AG04450 (cell line): ENCODE results near the gene RAB4B. TPM values are rescaled to one million over a fixed set of nuclear protein-coding genes. Genes with fewer than 3 reads are reported as not detected.

ENCODE experiments used
- CTCF ChIA-PET: fragments of 300-600, 350-600 bp; formaldehyde crosslinking; extraction: SDS; loops from one replicate; lab custom pipeline; 2022; ENCODE audit warnings: antibody characterized with exemption, inconsistent platforms; lab: Charles Lee
- POLR2A ChIA-PET: fragments of 350-600 bp; formaldehyde crosslinking; extraction: SDS; loops from one replicate; lab custom pipeline; 2021; ENCODE audit warnings: antibody characterized with exemption, inconsistent platforms; lab: Yijun Ruan, JAX
- DNase-seq: peaks from one replicate; pipeline ENCODE4 v3.0.0-alpha.2; 2011; ENCODE audit warnings: low read depth, low spot score
- H3K27ac ChIP-seq: one replicate; pipeline ENCODE4 v1.5.1; 2012; ENCODE audit warnings: low read depth, low read length, control low read depth
- H3K27me3 ChIP-seq: one replicate; pipeline ENCODE4 v1.6.0; 2012; ENCODE audit warnings: low read length; ENCODE audit not compliant: control insufficient read depth, insufficient read depth
- H3K4me3 ChIP-seq: 2 replicates; pipeline ENCODE4 v1.5.1; 2011; ENCODE audit warnings: mild to moderate bottlenecking, low read depth, low read length, control low read depth
- H3K9me3 ChIP-seq: 2 replicates; pipeline ENCODE4 v1.5.1; 2012; ENCODE audit warnings: low read length; ENCODE audit not compliant: control insufficient read depth, insufficient read depth
- CTCF ChIP-seq: IDR thresholded peaks from 2 replicates; pipeline ENCODE4 v1.5.1; 2011; ENCODE audit warnings: low read depth, low read length, control low read depth, inconsistent platforms
- polyA plus RNA-seq: library from polyadenylated mRNA; depleted of rRNA; stranded (reverse); fragments of >200 nt; gene quantifications from 2 replicates; pipeline ENCODE4 v1.2.3, GENCODE V29; 2011

The RAB4B gene
- polyA plus RNA-seq, 1 experiment: 14.0 TPM

DNA sequence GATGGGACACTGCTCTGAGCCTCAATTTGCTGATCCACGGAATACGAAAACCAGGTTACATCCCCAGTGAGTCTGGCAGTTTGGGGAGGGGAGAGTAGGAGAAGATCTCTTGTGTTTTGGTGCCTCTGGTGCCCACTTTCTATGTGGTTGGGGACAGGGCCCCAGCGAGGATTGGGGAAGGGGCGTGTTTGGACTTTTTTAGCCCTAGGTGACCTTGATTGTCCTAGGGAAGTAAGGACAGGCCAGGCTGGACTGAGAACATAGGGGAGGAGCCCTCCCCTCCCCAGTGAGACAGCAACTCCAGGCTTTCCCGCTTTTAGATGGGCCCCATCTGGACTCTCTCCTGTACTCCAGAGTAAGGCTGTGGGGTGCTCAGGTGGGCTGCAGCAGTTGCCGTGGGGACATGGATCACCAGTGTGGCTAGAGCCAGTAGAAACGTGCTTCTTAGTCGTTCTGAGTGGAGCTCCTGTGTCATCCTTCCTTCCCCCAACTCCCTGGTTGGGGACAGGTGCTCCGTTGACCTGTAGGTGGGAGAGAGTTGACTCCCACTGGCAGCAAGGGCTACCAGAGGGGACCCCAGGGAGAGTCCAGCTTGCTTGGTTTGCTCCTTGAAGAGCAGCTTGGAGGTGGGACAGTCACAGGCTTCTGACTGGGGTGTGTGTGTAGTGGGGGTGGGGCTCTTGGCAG is 25.3 kb downstream of the RAB4B start:
- POLR2A ChIA-PET: interaction anchor here (1.2 kb wide), 1 partner anchor 25 kb away, joined by 5 read pairs; the partner anchor contains the start of gene RAB4B
- no peak for DNase-seq
- CTCF ChIA-PET: no interaction called here
- Histone ChIP-seq H3K27ac (peak overlapping the region; percentile 31), H3K27me3 (no peaks in the 10 kb centered on the region), H3K9me3 (no peaks in the 10 kb centered on the region; the same call in 1 of the 2 replicates), H3K4me3 (peak overlapping the region; percentile 52)
- no peak for TF ChIP-seq CTCF

DNA sequence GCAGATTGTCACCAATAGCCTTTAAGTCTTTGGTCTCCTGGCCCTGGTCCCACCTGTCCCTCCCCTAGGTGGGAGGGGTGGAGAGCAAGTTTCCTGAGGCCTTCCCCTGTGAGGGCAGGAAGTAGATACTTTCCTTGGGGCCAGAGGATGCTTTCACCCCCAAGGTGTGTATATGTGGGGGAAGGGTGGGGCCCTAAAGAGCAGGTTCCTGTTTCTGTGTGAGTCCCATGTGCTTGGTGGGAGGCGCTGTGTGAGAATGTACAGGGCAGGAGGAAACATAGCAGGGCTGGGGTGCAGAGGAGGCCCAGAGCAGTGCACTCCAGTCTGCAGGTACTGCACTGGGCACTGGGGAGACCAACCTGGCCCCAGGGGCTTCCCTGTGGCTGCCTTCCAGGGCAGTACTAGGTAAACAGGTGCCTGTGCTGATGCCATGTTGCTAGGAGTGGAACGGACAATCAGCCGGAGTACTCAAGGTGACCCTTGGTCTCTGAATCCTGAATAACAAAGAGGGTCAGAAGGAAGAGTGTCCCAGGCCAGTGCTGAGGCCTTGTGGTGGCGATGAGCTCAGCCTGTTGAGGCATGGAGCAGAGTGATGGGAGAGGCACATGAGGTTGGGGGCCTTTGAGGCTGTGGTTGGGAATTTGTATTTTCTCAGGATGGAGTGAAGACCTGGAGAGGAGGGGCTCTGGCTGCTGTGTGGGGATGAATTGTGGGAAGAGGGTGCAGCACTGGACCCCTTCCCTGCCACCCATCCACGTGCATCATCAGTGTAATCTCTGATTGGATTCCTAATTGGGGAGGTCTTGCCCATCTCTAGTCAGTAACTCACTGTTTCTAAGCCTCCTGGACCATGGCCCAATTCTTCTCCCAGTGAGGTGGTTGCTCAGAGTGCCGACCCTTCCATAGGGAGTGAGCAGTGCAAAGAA is 26.1 kb downstream of the RAB4B start:
- ChIA-PET CTCF (interaction anchor here (0.7 kb wide), 1 partner anchor 170 kb away, joined by 3 read pairs; no protein-coding TSS in a partner anchor), POLR2A (no interaction called here)
- Histone ChIP-seq H3K9me3 (no peaks in the 10 kb centered on the region; the same call in 1 of the 2 replicates), H3K27ac (peak overlapping the region; percentile 11), H3K27me3 (no peaks in the 10 kb centered on the region), H3K4me3 (no peak overlapping the region)
- no peak for TF ChIP-seq CTCF
- DNase-seq: no peak

DNA sequence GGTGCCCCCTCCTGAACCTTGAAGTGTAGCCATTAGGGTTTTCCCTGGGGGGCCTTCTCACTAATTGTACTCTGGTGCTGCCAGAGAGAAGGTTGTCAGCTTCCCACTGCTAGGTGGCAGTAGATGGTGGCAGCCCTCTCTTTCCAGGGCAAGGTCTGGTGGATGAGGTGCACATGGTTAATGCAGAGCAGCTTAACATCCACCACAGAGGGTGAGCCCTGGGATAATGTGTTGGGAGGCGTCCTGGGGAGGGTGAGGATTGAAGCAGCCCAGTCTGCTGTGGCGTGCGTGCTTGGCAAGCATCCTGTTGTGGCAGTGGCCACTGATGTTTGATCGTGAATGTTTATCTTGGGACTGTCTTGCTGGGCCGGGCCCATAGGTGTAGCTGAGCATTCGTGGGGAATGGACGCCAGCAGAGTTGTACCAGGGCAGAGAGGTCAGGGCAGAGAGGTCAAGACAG is 26.8 kb downstream of the RAB4B start:
- Histone ChIP-seq H3K27me3 (no peaks in the 10 kb centered on the region), H3K4me3 (no peak overlapping the region), H3K27ac (no peak overlapping the region), H3K9me3 (peaks cover 6% of the 10 kb centered on the region; the same call in 1 of the 2 replicates)
- POLR2A ChIA-PET: no interaction called here
- CTCF ChIA-PET: interaction anchor here (0.7 to 1.0 kb wide), 3 partner anchors 12 to 170 kb away, joined by 3 to 4 read pairs (median 4); partner anchors contain the start of gene MIA
- DNase-seq: no peak
- TF ChIP-seq CTCF: 0 out of 2 replicates have a peak, but pooled peaks have one; percentile 9

DNA sequence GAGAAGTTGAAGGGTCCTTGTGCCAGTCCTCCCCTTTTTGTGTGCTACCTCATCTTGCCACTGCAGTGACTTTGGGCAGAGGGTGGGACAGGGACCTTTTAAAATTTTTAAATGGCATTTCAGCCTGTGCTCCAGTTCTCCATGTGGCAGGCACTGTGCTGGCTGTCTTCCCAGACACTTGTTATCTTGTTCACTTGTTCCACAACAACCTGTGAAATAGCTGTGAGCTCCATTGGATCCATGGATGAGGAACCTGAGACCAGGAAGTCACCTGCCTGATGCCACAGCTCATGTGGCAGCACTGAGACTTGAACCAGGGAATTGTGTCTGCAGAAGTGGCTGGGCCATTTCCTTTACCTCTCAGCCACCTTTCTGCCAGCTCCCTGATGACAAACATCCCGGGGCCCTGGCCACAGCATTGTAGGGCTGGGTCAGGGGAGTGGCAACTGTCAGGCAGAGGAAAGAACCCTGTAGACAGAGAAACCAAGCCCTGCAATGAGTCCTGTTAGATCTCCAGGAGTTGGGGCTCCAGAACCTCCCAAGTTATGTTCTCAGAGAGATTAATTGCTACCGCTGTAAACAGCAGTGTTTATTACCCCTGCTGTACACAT is 27.3 kb downstream of the RAB4B start:
- peaks cover 7% of the 10 kb centered on the region; the same call in 1 of the 2 replicates for H3K9me3 ChIP-seq
- no peak overlapping the region for H3K4me3 ChIP-seq
- no peak overlapping the region for H3K27ac ChIP-seq
- DNase-seq: no peak
- ChIA-PET POLR2A (interaction anchor here (0.7 to 1.6 kb wide), 2 partner anchors 28 kb away, joined by 3 to 5 read pairs; no protein-coding TSS in a partner anchor), CTCF (interaction anchor here (0.7 to 1.4 kb wide), 4 partner anchors 11 to 171 kb away, joined by 3 to 4 read pairs (median 4); partner anchors contain the start of gene MIA)
- H3K27me3 ChIP-seq: no peaks in the 10 kb centered on the region
- no peak for TF ChIP-seq CTCF
